NCI-H2081 treated with DMSO at 0.1 percent for 48 hours (cell line): ENCODE data around the gene HOXB1.
"Not testable (repeated sequence)": the region's sequence is repeated elsewhere in the genome, so short reads cannot be mapped to it uniquely, and the experiment has no call there.

Experiments used
- DNase-seq: peaks from one replicate; lab custom pipeline; 2025; lab: John Stamatoyannopoulos, UW

The HOXB1 gene

DNA sequence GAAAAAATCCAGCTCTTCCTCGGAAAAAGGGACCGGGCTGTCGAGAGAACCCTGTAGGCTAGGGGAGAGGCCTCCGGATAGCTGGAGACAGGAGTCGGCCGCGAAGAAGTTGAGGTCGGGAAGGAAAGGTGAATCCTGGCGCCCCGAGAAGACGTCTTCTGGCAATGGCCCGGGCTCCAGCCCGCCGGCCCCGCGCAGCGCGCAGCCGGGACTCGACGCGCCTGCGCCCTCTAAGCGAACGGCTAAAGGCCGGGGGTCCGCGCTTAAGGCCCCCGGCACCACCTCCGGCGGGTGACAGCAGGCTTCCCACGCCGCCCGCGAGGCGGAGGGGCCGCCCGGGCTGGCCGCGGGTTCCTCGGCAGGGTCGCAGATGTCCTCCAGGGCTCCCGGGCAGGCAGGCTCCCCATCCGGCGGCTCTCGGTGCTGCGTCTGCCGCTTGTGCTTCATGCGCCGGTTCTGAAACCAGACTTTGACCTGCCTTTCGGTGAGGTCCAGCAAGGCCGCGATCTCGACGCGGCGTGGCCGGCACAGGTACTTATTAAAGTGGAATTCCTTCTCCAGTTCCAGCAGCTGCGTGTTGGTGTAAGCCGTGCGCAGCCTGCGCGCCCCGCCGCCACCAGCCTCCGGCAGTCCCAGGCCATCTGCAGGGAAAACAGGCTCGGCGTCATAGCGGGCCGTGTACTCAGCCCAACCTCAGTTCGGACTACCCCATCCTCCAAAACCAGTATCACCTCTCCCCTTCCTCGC, 12.5 kb upstream of the HOXB1 start:
- DNase-seq, result no peak

DNA sequence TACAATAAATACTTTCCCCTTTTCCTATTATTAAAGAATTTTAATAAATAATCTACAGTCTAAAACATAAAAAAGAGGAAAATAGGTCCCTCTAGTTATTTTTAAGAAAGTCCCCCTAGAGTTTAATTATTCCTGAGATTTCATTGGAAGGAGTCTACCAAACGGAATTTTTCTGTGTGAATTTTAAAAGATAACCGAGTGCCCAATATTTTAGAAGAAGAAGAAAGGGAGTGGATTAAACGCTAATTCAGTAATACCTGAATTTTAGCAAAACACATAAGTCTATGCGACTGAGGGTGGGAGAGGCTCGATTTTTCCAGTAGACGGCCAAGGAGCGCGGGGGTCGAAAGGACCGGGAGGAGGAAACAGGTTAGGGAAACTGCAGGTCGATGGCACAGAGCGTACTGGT, 11.9 kb upstream of the HOXB1 start:
- no peak for DNase-seq

DNA sequence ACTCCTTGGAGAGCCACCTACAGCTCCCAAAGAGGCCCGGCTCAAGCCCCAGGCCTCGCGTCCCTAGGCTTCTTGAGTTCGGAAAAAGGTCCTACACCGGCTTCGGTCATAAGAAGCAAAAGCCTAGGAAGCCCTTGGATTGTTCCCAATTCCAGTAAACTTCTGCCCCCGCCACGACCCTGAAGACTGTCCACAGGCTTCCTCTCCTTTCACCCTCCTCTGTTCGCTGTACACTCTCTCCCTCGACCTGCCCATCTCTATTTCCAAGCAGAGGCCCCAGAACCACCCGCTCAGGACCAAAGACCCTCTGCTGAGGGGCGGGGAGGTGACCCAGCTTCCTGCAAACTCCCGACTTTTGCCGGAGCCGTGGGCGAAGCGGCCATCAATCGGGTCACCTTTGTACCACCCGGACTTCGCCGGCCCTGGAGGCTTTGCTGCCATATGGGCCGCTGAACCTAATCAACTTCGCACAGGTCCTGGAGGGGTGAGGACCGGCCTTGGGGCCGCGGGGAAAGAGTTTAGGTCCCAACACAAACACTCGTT, 11.4 kb upstream of the HOXB1 start:
- no peak for DNase-seq

DNA sequence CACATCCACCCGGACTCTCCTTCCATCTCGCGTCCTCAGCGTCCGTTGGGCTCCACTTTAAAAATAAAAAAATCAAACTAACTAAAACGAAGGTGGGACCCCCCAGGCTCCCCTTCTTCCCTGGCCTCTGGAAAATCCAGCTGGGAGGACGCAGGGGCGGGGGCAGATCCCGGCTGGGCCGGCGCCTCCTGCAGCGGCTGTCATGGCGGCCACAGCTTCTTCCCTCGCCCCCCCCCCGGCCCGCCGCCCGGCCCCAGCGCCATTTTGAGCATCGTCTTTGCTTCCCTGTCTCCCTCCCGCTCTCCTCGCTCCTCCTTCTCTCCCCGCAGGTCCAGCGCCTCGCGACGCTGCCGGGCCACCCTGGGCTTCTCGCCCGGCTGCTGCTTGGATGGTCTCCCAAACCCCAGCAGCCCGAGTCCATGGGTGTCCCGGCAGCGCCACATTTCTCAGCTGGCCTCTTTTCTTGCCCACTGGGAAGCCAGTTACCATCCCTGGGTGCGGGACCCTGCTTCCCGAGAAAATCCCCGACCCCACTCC, 10.8 kb upstream of the HOXB1 start:
- DNase-seq, result no peak

DNA sequence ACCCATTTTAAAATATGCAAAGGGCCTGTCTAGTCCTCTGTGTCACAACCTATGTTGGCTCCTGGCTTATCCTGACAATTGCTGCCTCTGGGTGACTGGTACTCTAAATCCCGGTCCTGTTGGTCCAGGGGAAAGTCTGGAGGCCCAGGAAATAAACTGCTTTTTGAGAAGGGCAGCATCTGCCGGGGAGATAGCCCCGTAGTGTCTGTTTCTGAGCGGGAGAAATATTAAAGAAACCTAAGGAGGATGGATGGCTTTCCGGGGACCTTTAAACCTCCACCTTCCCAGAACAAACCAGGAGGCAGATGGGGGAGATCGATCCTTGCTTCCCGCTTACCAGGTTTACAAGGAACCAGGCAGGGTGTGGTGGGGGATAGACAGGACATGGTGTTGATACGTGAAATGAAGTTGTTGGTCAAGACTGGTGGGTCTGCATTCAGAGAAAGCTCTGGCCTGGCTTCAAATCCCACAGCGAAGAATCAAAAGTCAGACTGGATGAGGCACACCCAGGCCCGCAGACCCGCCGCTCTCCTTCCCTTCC, 10.3 kb upstream of the HOXB1 start:
- DNase-seq, result no peak

DNA sequence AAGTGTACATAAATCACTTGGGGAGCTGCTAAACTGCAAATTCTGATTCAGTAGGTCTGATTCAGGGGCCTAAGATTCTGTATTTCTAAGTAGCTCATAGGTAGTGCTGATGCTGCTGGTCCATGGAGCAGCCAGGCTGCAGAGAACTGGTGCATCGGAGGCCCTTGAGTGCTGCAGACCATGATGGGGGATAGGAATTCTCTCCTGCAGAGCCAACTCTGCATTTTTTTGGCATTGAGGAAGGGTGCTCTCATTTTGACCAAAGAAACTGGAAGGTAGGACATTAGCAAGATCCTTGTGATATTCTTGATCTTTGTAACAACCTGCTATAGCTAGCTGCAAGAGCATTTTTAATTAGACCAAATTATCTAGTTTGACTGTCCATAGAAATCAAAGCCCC, 9.4 kb upstream of the HOXB1 start:
- DNase-seq, result no peak

DNA sequence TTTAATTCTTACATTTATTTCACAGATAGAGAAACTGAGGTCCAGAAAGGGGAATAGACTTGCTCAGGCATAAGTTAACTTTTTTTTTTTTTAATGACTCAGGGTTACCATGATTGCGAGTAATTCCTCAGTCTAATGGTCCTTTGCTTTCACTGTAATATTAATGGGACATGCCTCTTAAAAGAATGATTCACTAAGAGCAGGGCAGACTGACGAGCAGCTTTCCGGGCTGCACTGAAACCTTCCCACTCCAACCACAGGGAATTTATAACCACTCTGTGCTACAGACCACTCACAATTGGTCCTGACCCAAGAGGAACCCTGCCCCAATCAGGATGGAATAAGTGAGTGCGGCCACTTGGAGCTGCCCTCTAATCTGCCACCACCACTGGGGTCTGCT, 8.4 kb upstream of the HOXB1 start:
- no peak for DNase-seq

DNA sequence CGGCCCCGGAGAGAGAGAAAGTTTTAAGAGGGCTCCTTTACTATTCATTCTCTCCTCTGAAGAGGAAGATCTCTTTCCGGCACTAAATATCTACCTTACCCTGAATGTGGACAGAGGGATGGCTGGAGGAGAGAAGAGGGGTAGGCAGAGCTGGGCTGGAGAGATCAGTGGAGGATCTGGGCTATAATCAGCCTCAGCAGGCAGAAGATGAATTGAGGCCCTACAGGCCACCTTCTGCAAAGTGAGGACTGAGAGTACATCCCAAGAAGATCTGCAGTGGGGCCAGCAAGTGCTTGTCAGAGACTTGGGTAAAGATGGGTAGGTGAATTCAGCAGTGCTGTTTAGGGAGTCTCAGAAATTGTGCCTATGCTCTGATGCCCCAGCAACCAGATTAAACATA, 6.5 kb upstream of the HOXB1 start:
- DNase-seq, result no peak

DNA sequence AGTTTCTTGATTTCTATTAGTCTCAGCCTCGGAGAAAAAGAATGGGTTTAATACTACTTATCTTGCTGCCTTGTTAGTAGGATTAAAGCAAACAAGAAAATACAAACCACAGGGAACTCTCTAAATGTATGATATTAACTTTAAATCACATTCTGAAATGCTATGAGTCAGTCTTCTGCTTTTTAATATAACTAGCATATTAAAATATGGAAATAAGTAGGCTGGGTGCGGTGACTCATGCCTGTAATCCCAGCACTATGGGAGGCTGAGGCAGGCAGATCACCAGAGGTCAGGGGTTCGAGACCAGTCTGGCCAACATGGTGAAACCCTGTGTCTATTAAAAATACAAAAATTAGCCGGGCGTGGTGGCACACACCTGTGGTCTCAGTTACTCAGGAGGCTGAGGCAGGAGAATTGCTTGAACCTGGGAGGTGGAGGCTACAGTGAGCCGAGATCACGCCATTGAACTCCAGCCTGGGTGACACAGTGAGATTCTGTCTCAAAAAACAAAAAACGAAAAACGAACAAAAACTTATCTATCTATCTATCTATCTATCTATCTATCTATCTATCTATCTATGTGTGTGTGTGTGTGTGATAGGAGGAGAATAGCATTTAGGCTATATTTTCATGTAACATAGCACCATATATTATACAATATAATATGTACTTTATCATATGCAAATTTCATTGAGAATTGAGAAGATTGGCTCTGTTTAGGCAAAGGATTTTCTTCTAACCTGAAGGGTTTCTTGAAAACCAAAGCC, 5.2 kb upstream of the HOXB1 start:
- not testable (repeated sequence) for DNase-seq

DNA sequence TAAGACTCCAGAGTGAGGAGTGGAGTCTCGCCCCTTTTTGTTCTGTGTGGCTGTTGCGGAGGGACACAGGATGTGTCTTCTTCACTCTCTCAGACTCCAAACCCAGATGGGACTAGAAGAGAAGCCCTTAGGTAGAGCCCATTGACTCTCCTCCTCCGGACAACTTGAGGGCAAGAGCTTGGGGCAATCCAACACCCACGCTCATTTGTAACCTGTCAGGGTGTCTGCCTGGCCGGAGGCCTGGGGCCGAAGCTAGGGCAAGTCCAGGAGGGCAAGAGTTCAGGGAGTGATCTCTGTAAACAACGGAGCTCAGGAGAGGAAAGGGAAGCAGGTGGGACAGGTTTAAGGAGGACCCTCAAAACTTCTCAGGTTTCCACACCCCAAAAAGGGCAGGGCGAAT, 1.4 kb upstream of the HOXB1 start:
- DNase-seq, result no peak

DNA sequence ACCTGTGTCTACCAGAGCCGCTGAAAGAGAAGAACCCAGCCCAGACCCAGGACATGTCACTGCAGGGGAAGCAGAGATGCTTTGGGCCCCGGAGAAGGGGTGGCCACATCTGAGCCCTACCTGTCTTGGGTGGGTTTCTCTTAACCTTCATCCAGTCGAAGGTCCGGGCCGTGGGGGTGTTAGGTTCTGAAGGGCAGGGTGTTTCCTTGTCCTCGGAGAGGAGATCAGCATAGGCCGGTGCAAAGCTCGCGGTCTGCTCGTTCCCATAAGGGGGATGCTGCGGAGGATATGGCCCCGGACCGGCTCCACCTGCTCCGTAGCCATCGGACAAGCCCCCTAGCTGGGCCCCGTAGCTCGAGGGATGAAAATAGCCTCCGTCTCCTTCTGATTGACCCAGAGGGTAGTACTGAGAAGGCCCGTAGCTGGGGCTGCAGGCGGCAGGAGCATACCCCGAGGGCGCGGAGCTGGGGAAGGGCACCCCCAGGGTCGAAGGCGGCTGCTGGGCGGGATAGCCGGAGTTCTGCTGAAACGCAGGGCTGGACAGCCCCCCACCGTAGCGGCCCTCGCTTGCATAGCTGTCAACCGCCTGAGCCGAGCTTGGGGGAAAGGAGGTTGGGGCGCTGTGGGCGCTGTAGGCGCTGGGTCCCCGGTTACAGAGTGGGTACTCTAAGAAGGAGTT, 464 bp downstream of the HOXB1 start:
- no peak for DNase-seq

DNA sequence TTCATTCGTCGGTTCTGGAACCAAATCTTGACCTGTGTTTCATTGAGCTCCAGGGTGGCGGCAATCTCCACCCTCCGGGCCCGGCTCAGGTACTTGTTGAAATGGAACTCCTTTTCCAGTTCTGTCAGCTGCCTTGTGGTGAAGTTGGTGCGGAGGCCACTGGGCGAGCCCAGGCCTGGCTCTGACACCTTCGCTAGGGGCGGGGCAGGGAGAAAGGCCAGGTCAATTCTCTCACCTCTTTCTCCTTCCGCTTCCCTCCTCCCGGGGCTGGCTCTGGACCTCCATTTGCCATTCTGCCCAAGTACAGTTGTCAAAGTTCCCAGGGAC, 1.2 kb downstream of the HOXB1 start:
- DNase-seq, result no peak

DNA sequence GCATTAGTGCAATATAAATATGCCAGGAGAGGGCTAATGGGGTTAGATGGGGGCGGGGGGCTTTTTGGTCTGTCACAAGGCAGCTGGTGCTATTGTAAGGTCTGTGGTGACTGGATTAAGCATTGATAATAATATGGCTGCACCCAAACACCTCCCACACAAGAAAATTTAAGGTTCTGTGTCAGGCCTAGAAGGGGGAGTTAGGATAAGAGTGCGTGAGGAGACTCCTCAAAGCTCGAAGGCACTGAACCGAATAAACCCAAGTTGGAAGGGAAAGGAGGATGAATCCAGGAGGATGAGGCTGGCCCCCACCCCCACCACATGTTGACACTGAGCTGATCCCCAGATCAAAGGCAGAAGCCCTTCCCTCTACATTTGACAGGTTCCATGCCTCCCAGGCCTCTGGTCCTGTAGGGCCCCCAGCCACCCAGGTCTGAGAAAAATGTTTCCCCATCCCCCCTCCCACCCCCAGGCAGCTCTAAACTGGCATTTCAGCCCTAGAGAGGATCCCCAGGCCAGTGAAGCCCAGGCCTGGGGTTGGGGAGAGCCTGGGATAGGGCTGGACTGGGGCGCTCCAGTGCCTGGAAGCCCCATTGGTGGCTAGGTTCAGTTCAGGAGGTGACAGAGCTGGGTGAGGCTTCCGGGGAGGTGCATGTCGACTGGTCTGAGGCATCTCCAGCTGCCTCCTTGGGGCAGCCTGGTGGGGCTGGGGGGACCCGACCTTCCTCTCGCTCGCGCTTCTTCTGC, 1.7 kb downstream of the HOXB1 start:
- no peak for DNase-seq

DNA sequence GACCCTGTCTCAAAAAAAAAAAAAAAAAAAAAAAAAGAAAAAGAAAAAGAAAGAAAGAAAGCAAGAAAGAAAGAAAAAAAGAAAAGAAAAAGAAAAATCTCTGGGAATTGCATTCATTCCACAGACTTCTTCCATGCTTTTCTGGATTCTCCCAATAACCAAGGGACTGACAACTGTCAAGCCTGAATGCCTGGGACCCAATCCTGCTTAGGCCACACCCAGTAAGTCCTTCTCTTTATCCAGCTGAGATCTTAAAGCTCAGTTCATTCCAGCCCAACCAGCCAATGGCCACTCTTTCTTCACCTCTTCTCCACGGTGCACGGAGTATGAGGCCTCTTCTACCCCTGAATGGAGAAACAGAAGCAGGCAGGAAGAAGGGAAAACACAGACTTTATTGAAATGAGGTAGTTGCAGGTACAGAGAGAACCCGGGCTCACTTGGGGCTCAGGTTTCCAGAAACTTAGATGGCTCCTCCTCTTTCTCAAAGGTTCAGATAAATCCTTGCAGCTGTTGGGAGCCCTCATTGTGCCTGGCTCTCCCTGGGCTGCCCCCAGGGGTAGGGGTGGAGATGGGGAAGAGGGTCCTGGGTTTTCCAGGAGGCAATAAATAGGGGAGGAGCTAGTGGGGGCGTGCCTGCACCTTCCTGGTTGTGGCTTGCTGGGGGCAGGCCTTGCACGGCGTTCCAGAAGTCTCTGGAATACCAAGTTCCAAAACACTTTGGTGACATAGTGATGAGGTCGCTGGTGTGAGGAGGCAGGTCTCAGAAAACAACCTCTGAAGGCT, 2.5 kb downstream of the HOXB1 start:
- no peak for DNase-seq

DNA sequence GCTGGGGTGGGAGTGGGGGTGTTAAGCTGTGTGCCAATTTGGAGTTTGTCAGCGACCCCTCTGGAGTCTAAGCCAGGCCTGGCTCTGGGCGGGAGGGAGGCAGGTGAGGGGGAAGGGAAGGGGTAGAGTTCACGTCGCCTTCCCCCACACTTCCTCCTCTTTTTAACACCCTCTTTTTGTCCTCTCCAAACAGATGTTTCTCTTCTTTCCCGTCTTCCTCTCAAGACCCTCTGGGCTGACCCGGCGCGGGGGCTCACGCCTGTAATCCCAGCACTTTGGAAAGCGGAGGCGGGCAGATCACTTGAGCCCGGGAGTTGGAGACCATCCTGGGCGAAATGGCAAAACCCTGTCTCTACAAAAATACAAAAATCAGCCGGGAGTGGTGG, 3.3 kb downstream of the HOXB1 start:
- no peak for DNase-seq

DNA sequence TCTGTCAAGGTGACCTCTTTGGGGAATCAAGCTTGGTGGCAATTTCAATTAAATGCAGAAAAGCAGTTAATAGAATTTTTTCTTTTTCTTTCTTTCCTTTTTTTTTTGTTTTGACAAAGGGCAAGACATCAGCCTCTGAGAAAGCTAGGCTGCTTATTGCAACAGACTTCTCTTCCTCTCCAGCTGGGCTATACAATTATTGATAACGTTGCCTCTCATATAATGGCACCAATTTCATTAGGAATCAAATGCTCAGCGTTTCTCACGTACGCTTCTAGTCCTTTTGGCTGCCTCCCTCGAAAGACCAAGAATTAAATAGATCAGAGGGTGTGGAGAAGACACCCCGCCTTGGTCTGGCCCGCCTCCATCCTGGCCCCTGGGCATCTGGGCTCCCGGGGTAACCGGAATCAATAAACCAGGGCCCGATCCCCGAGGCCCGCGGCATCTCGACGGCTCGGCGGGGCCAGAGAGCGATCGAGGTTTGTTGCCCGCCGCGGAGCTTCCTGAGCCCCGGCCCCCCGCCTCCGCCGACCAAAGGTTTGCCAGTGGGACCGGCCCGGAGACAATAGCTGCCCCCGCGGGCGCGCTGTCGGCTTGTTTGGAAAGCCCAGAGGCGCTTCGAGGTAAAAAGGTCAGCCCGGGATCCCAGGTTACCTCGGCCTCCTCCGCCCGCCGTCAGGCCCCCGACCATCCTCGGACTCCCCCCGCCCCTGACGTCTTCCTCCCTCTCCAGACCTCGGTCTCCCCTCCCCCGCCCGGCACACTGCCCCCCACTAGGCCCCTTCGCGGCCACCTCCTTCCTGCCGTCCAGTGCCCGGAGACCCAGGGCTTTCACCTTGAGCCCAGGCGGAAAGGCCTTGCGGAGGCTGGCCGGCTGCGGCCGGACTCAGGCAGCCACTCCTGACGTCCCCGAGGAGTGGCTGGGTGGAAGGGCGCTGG, 3.9 kb downstream of the HOXB1 start:
- DNase-seq, result no peak

DNA sequence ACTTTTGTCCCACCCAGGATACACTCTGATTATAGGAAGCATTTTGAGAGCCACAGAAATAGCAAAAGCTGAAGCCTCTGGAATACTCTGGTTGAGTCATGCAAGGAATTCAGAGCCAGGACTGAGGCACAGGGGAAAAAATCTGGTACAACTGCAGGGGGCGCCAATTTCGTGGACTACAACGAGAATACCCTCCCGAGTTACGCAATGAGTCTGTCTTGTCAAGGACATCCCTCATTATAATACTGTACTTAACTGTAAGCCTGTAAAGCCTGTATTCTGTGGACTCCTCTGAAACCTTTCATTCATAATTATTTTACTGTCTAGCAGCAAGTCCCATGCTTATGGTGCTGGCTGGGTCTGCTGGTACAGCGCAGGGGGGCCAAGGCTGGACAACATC, 7.8 kb downstream of the HOXB1 start:
- no peak for DNase-seq

DNA sequence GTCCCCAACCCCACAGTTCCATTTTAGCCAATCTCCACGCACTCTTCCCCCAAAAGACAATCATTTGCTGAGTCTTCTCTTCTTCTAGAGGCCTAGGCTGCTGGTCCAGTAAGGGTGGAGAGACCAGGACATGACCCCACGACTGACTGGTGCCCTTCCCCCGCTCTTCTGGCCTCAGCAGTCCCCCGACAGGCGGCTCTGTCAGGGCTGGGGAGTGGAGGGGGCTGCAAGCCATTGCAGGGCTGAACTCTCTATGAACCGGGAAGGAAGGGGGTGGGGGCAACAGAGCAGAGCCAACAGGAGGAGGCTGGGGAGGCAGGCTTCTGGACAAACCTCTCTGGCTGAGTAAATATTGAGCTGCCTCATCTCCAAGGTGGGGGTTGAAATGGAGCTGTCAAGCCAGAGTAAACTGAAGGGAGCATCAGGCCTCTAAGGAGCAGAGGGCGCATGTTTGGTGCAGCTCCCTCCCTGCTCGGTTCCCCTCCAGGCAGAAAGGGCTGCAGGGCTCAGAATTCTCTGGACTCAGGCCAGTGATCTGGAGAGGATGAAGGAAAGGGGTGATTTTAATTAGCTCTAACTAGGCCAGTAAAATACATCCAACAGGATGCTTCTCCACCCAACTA, 8.7 kb downstream of the HOXB1 start:
- no peak for DNase-seq

DNA sequence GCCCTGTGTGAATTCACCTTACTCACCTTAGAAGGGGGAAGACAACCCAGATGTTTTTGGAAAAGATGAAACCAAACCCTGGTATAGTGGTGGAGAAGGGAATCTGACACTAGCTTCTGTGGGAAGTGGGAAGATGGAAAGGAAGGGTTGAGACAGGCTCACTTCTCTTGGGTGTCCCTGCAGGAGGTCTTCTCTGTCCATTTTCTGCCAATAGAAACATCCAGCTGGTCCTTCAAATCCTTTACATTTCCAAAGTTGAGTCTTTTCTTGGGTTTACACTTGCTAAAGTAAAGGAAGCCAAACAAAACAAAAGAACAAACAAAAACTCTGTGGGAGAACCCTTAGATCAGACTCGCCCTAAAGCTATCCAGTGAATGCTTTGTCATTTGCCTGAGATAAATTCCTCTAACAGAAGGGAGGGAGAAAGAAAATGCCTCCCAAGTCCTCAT, 10.2 kb downstream of the HOXB1 start:
- DNase-seq, result no peak
